ENCODE results near the gene LRRTM1. TPM values are rescaled to one million over a fixed set of nuclear protein-coding genes. Genes with fewer than 3 reads are reported as not detected.

LRRTM1 gene
- total and polyA plus RNA-seq, 2 of the 4 experiments (the other 2 are of a cell fraction), result not detected

- Histone ChIP-seq H3K4me1 (ENCODE audit: control insufficient read depth, insufficient read depth, low read length) (no peaks in the 10 kb centered on the region), H2AK5ac (ENCODE audit: low read depth, low read length) (no peak overlapping the region), H4K5ac (ENCODE audit: low read depth, low read length) (no peak overlapping the region), H3K4ac (ENCODE audit: low read depth, low read length) (no peak overlapping the region), H3K27me3 (ENCODE audit: control insufficient read depth, insufficient read depth, low read length) (peaks cover 31% of the 10 kb centered on the region), H2BK120ac (ENCODE audit: low read depth, low read length) (no peak overlapping the region), H3K14ac (replicated peaks; ENCODE audit: low read depth, low read length) (no peak overlapping the region), H3K9me1 (ENCODE audit: insufficient read depth, low read length) (no peaks in the 10 kb centered on the region), H3K56ac (ENCODE audit: extremely low read depth, insufficient read depth, low read length) (no peak overlapping the region), H3K4me2 (ENCODE audit: low read depth, low read length) (no peak overlapping the region), H3K36me3 (ENCODE audit: control insufficient read depth, insufficient read depth, low read length) (no peaks in the 10 kb centered on the region), H2BK5ac (ENCODE audit: low read depth, low read length, poor library complexity, severe bottlenecking) (no peak overlapping the region), H3K27ac (ENCODE audit: insufficient read depth, low read length) (no peak overlapping the region), H4K91ac (ENCODE audit: insufficient read depth, low read depth, low read length) (no peak overlapping the region), H2AFZ (replicated peaks; ENCODE audit: low read length, poor library complexity) (no peak overlapping the region), H3K23ac (ENCODE audit: low read depth, low read length) (no peak overlapping the region), H2BK15ac (ENCODE audit: low read depth, low read length) (no peak overlapping the region), H4K20me1 (ENCODE audit: insufficient read depth, low read length) (no peaks in the 10 kb centered on the region), H3K18ac (ENCODE audit: low read depth, low read length) (no peak overlapping the region), H2AK9ac (replicated peaks; ENCODE audit: low read depth, low read length, poor library complexity) (no peak overlapping the region), H3K9me3 (ENCODE audit: control insufficient read depth, insufficient read depth, low read length) (no peaks in the 10 kb centered on the region), H2BK20ac (ENCODE audit: low read depth, low read length) (no peak overlapping the region), H3K9ac (ENCODE audit: low read depth, low read length) (no peak overlapping the region), H4K8ac (ENCODE audit: low read depth in 2 of 2, low read length in 2 of 2) (no peak overlapping the region), H3K79me1 (ENCODE audit: low read depth in 1 of 2, low read length in 2 of 2) (no peaks in the 10 kb centered on the region), H3K4me3 (ENCODE audit: insufficient read depth, low read depth, low read length) (no peak overlapping the region)
- WGBS, 2 experiments (ENCODE audit: extremely low coverage in 2 of 2, insufficient read length in 1 of 2), result no CpG with 5 or more reads among the region's 5 CpGs
- ChIA-PET POLR2A (ENCODE audit: unreplicated experiment) (no interaction called here), CTCF (no interaction called here)
- no peak for DNase-seq
- no peak for ATAC-seq (ENCODE audit: low read depth)
- intact Hi-C loops (cut with micrococcal nuclease) (no loop called here), dilution Hi-C loops (cut with HindIII; ENCODE audit: low sequenced_read_pairs, unreplicated experiment) (no loop called here), in situ Hi-C loops (cut with MboI; ENCODE audit: low sequenced_read_pairs) (no loop called here)
- no peak for TF ChIP-seq USF2 (IDR thresholded peaks at IDR 0.05; ENCODE audit: low read depth, low read length)
- TF ChIP-seq RFX5 (IDR thresholded peaks at IDR 0.05; ENCODE audit: low read depth, low read length), result no peak
- TF ChIP-seq CTCF (conservative IDR thresholded peaks at IDR 0.05; ENCODE audit: low read depth, low read length), result no peak
- no peak for TF ChIP-seq RCOR1 (IDR thresholded peaks at IDR 0.05; ENCODE audit: insufficient replicate concordance, low read length)
- BruUV-seq (replicated peaks), result no TSS peak
These were observed 4.9 kb downstream of the LRRTM1 start for GRCh38 chr2:80299661-80300060.

Measured in IMR-90 (cell line).